ENCODE data around the gene POLG2. TPM values are rescaled to one million over a fixed set of nuclear protein-coding genes. Genes with fewer than 3 reads are reported as not detected.
A peak's percentile ranks its signal among the peaks of the same experiment; 100 is the strongest.

POLG2 gene
- 9.0 TPM for total RNA-seq

DNA sequence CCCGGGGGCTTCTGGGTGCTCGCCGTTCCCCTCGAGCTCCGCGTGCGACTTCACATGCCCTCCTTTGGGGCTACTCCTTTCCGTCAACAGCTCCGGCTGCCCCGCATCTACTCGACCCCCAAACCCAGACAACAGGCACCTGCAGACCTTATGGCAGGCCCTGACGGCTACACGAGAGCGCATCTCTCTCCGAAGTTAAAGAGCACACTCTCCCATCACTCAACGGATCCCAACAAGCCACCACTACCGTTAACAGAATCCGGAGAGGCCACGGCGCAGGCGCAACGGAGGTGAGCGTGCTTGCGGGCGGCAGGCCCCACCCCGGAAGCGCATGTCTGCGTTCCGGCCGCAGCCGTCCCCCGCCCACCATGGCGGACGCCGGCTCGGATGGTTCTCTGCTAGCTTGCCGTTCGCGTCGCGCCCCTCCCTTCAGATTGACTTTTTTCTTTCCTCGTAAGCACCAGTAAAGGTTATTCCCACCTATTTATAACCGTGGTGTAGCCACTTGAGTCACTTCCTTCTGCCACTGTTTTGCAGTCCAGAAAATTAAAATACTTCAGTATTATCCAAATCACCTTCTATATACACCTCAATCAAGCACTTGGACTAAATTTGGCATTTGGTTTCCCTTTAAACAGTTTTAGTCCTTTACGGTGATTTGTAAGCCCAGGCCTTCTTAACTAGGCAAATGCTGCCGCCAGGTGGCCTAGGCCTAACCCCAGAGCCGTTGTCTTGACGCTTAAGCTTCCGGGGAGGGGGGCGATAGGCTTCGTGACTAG is at the start of gene POLG2:
Gene POLG2 (minus strand): TSS at position 269 of the 779 bp plus-strand sequence. CDS start 86 bp downstream, at position 183.
- ATAC-seq (peak; percentile 96), DNase-seq (ENCODE audit: low spot score) (peak; percentile 94)

DNA sequence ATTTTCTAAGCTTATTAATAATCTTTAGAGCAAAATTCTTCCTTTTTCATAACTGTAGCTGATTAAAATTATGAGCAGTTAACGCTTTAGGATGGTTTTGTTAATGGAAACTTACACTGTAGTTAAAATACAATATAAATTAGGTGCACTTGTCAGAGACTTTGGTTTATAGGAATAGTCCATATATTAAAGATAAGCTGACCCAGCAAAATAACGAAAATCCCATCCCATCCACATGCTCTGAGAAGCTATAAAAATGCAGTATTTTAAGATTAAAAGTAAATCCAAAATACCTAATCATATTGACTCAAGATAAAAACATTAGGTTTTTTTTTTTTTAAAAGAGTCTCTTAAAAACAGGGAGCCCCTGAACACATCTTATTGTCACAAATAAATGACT is 47.9 kb upstream of the POLG2 start:
- DNase-seq (ENCODE audit: low spot score) (no peak), ATAC-seq (no peak)

DNA sequence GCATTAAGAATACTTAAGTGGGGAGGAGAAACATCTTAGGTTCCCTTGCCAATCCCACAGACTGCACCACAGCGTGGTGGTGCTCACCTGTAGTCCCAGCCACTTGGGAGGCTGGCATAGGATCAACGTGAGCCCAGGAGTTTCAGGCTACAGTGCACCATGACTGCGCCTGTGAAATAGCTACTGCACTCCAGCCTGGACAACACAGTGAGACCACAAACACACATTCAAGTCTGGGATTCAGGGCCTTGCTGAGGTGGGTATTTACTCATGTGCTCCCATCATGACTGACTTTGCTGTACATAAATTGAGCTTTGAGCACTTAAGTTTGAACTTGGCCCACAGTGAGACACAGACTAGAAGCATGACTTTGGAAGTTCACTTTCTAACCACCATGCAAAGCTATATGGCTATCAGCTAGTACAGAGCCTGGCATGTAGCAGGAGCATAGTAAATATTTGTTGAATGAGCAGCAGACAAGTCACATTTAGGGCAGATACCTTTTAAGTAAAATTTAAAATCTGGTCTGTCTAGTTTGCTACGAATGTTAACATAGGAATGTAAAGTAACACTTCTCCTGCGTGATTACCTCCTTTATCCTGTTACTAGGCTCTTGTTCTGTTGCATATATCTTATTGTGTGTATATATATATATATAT is 43.4 kb upstream of the POLG2 start:
- no peak for ATAC-seq

DNA sequence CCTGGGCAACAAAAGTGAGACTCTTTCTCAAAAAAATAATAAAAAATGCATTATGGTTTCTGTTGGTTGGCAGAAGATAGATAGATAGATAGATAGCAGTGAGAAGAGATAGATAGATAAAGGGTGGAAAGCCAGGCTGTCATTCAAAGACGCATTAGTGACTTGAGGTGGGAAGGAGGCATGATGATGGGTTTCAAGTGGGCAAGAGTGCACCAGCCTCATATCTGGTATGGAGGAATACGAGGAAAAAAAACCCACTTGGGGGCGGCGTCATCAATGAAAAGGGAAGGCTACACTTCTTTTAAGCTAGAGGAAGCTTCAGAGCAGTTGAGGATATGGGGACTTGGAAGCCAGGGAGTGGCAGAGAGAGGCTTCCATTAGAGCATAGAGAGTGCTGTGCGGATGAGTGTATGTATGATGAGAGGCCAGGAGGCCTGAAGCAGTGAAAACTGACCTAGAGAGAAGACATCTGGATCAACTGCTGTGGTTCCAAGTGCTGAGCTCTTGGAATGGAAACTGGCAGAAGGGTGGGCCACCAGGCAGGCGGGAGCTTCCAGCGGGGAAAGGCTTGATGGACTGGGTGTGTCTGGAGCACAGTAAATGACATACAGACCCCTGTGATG is 41.8 kb upstream of the POLG2 start:
- ATAC-seq (no peak), DNase-seq (ENCODE audit: low spot score) (no peak)

More for the DNA sequence above, 43.4 kb upstream of the POLG2 start:
- DNase-seq (ENCODE audit: low spot score) = no peak

DNA sequence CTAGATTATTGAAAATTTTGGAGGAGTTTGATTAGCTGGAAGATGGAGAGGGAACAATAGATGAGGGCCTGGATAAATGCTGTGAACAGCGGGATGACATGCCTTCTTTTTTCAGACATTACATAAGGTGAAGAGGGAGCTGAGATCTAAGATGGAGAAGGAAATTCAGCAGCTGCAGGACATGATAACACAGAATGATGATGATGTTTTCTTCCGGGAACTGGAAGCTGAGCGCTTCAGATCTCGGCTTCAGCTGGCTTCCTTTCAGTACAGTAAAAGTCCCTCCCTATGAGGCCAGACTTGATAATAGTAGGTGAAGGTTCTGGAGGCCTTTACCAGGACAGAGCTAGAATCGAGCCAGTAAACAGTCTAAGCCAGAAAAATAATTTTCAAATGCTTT is 40.6 kb upstream of the POLG2 start:
- ATAC-seq (peak; percentile 38), DNase-seq (ENCODE audit: low spot score) (no peak)

DNA sequence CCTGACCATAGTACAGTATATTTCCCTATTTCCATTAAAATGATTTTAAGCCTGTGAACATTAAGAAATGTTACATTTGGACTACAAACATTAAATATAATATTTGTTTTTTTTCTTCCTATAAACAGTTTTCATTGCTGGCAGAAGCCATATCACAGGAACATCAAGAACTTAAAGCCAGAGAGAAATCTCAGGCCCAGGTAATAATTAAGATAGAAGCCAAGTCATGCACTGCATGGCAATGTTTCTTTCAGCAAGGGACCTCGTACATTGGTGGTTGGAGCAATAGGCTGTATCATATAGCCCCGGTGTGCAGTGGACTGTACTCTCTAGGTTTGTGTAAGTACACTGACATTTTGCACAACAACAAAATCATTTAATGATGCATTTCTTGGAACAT is 40.1 kb upstream of the POLG2 start:
- DNase-seq (ENCODE audit: low spot score) = no peak

DNA sequence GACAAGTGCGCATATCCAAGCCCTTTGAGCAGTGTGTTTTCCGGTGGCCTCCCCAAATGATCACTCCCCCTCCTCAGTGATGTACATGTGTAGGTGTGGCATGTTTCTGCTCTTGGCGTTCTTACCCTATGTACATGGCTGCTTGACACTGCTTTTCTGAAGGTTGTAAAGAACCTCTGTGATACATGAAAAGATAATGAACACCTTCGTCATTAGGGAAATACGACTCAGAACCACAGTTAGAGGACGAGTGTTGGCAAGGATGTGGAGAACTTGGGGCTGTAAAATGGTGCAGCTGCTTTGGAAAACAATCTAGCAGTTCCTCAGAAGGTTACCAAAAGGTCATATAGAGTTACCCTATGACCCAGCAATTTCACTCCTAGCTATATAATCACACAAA is 38.5 kb upstream of the POLG2 start:
- DNase-seq (ENCODE audit: low spot score) (no peak), ATAC-seq (no peak)

More for the DNA sequence above, 40.1 kb upstream of the POLG2 start:
- no peak for ATAC-seq

DNA sequence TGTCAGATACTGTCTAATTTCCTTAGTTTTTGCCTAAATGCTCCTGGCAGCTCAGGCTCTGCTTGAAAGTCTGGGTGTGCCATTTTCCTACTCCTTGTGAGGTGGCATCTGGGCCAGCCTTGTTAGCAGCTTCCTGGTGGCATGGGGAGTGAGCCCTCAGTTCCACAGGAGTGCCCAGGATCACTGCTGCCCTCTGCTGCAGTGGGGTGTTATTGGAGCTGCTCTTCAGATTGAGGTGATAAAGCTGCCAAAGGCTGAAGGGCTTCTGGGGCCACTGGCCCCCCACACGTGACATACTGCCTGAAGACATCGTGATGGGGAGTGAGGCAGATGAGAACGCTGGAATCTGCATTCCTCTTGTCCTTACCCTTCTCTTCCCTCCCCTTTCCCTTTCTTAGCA is 37.3 kb upstream of the POLG2 start:
- ATAC-seq (peak; percentile 65), DNase-seq (ENCODE audit: low spot score) (no peak)

DNA sequence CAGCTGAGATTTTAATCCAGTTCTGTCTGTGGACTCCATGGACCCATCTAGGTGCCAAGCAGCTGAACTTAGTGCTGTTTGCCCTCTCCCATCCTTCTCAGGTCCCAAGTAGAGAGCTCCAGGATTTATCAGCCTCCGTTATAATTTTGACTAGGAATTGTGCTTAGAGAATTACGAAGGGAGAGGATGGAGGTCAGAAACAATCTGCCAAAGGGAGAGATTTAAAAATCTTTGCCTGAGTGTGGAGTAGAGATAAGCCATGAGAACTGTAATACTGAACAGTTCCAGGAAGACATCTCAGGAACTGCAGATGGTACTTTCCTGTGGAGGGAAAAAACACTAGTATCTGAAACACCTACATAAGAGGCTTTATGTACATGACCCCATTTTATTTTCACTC is 36.9 kb upstream of the POLG2 start:
- no peak for ATAC-seq
- DNase-seq (ENCODE audit: low spot score) = no peak

DNA sequence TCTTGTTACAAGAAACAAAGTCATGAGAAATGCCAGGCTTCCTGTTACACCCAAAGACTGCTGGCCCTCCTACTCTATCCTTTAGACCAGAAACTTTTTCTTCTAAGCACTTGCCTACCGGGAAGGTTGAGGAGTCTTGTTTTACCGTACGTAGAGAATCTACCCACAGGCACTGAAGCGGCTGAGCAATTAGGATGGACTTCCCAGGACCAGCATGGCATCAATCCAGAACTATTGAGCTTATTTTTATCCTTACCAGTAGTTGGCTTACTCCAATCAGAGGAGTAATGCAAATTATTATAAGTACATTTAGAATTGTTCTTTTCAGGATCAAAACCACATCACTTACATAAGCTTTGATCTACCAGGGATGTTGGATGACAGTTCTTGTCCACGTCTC is 35.6 kb upstream of the POLG2 start:
- DNase-seq (ENCODE audit: low spot score) (no peak), ATAC-seq (no peak)

DNA sequence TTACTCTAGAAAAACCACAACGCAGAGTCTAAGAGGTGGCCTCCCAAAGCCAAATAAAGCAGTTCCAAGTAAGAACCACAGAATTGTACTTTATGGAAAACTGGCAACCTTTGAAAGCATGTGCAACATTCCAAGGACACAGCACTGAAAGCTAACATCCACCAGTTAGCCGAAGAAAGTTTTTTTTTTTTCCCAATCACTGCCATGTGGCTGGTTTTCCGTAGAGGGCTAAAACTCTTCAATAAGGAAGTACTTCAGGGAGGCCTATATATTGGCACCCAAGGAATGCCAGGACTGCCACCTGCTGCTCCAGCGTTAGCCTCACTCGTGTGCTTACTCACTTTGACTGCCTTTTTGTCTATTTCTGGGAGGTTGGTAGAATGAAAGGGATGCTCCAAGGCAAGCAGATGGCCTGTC is 35.1 kb upstream of the POLG2 start:
- ATAC-seq (no peak), DNase-seq (ENCODE audit: low spot score) (no peak)

DNA sequence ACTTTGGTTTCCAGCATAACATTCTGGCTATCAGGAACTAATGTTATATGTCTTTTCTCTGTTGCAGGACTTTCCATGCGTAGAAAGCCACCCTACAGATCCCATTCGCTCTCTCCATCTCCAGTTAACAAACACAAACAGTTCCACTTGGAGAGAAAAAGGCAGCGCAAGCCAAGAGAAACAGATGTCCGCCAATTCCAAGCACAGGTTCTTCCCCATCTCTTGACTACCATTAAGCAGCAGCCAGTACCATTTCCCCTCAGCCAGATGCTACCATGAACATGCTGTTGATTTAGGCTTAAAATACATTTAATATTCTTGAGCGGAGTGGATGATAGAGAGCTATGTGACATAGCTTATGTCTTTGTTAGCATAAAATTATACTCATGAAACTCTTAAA is 32.4 kb upstream of the POLG2 start:
- DNase-seq (ENCODE audit: low spot score) (no peak), ATAC-seq (no peak)

DNA sequence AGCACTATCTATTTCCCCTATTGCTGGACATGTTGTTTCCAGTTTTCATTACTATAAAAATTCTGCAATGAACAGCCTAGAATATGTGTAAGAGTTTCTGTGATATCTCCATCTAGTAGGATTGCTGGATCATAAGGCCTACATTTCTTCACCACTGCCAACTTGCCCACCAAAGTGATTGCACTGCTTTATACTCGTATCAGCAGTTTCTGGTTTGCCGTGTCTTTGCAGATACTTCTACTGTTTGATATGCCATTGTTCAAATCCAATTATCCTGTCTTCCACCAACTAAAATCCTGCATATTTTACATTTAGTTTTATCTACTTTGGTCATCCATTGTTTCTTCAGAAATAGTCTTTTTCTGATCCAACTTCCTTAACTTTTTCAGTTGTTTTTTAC is 31.1 kb upstream of the POLG2 start:
- ATAC-seq (no peak), DNase-seq (ENCODE audit: low spot score) (no peak)

DNA sequence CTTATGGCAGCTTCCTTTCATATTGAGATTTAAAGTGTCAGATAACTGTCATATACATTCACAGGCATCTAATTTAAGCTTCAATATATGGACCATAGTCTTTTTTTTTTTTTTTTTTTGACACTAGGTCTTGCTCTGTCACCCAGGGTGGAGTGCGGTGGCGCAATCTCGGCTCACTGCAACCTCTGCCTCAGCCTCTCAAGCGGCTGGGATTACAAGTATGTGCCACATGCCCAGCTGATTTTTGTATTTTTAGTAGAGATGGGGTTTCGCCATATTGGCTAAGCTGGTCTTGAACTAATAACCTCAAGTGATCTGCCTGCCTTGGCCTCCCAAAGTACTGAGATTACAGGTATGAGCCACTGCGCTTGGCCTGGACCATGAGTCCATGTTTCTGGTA is 23.5 kb upstream of the POLG2 start:
- no peak for ATAC-seq

DNA sequence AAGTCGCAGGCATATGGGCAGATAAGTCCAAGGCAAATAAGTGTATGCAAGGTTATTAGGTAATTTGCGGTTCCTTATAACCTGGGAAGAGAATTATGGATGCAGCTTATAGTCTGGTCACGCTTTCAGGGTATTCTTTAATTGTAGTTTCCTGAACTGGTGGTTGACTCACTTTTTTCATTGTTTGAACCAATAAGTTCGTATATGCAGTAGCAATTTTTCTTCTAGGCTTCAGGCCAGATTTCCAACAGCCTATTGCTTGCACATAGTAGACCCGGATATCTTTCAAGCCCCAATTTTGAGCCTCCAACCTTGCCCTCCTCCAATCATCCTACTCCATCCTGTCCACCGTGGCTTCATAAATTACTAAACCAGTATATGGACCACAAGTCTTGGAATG is 22.7 kb upstream of the POLG2 start:
- no peak for ATAC-seq

More for the DNA sequence above, 23.5 kb upstream of the POLG2 start:
- DNase-seq (ENCODE audit: low spot score) = no peak

DNA sequence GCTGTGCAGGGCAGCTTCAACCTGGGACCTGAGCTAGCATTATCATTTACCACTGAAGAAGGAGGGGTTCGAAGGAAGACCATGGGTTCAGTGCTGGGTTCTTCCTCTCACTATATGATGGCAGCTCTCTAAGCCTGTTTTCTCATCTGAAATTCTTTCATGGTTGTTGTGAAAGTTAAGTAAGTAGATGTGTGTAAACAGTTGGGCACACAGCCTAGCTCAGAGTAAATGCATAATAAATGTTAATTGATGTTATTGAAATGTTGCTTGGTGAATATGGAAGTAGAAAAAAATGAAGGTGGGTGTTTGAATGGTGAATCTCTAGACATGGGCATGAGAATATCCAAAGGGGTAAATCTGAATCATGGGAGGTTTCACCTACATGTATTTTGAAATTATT is 19.0 kb upstream of the POLG2 start:
- ATAC-seq = no peak
- DNase-seq (ENCODE audit: low spot score) = no peak

More for the DNA sequence above, 22.7 kb upstream of the POLG2 start:
- DNase-seq (ENCODE audit: low spot score) = no peak

DNA sequence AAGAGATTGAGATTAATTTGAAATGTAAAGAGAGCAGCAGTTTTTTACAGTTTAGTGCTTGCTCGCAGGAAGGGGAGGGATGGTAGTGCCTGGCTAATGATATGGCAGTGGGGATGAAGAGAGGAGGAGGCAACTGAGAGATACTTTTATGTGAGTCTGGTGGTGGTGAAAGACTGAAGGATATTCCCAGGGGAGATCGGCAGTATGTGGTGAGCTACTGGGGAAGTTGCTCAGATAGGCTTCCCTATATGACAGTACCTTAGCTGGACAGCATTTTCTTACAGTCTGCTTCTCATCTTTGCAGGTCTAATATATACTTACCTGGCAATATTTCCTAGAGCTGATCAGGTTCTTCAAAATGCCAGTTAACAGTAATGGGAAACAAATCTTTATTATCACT is 18.6 kb upstream of the POLG2 start:
- ATAC-seq (no peak), DNase-seq (ENCODE audit: low spot score) (no peak)

DNA sequence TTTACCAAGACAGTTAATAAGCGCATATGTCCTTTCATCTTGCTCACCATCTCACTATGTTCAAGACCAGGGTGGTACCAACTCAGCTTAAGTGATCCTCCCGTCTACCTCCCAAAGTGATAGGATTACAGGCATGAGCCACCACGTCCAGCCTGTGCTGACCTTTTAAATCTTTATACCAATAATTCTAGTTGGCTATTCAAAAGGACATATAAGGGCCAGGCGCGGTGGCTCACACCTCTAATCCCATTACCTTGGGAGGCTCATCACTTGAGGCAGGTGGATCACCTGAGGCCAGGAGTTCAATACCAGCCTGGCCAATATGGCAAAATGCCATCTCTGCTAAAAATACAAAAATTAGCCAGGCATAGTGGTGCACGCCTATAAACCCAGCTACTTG is 12.3 kb upstream of the POLG2 start:
- DNase-seq (ENCODE audit: low spot score) = no peak
- ATAC-seq = no peak

DNA sequence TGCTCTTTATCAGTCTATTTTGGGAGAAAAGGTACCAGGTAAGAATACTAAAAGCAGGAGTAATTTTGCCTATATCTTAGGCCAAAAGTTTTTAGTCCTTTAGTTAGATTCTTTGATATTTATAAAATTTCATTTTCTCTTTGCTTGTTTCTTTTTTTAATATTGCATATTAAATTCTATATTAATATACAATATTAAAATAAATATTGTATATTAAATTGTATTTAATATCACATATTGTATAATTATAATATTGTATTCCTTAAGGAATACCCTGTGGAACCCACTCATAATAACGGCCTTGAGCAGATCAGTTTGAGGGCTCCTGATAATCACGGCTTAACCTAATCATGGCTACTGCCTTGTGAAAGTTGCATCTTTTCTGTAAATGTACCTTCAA is 11.8 kb upstream of the POLG2 start:
- ATAC-seq = no peak
- no peak for DNase-seq (ENCODE audit: low spot score)

DNA sequence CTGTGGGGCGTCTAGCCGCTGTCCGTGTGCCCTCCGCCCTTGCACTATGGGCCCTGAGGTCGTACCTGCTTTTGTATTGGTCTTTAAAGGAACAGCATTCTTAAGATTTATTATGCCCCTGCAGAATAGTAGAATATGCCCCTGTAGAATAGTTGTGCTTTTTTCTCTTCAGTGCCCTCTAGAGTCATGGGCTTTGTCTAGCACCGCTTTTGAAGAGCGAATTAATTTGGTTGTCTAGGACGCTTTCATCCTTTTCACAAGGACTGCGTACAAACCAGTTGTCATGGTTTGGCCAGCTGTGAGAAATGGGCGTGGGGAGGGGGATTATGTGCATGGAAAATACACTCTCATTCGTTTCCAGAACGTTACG is 10.5 kb upstream of the POLG2 start:
- DNase-seq (ENCODE audit: low spot score) = no peak
- ATAC-seq = peak; percentile 38

DNA sequence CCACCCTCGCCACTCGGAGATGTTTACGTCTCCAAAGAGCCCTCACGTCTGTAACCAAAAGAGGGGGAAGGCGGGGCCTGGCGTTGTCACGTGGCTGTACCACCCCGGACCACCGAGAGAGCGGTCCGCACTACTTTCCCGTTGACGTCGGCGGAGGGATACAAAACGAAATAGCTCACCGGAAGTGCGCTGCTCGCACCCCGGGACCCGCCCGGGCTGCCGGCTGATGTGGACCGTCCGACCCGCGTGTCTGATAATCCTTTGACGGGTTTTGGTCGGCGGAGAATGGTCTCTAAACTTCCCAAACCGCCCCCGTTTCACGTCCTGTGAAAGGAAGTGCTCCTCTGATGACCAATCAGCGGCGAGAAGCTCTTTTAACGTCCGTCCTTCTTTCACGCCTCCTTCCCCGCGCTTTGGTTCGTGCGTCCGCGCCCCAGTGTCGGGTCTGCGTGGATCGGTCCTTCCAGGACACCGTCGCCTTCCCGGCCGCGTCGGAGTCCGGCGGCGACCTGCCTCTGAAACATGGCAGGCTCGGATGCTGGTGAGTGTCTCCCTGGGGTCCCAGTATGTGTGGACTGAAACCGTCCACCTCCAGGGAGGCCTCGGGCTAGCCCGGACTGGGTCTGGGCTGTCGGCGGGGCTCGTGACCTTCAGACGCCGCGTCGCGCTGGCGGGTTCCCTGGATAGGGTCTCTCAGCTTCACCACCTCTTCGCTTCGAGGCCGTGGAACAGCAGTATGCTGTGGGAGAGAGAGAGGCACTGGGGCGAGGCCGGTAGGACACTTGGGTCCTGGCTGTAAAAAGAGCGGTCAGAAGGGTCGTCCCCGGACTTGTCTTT is 9.9 kb upstream of the POLG2 start, which contains the start of gene CEP95:
Gene CEP95 (plus strand): TSS at position 402 of the 837 bp plus-strand sequence. CDS start 121 bp downstream, at position 523.
- ATAC-seq (peak; percentile 70), DNase-seq (ENCODE audit: low spot score) (peak; percentile 93)

Data from left lobe of liver (tissue), 2 donors.